GM18858 (cell line): ENCODE measurements around the gene TRAPPC2.
A peak's percentile ranks its signal among the peaks of the same experiment; 100 is the strongest.
"Not testable (repeated sequence)": the region's sequence is repeated elsewhere in the genome, so short reads cannot be mapped to it uniquely, and the experiment has no call there.

Source experiments
- ATAC-seq: cut with Tn5 transposase; IDR thresholded peaks from one replicate; pipeline ENCODE4 v1.9.1; 2021; ENCODE audit not compliant: unreplicated experiment

Gene TRAPPC2

DNA sequence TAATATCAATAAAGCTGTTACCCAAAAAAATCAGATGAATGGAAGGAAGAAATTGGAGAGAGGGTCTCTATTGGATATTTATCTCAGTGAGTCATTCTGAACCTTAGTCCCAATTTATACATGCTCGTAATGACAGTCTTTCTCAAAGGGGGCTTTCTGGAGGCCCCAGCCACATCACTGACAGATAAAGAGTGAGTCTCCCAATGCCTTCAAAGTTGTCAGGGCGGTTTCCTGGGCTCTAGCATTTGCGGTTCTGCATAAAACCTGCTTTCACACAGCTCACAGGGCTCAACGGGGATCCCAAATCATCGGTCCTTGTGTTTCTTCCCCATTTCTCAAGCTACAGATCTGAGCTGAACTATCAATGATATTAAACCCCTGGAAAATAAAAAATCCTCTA is 64.2 kb downstream of the TRAPPC2 start:
- no peak for ATAC-seq

- not testable (repeated sequence) for ATAC-seq
Observed at GRCh38 chrX:13669755-13670154, 64.7 kb downstream of the TRAPPC2 start.

DNA sequence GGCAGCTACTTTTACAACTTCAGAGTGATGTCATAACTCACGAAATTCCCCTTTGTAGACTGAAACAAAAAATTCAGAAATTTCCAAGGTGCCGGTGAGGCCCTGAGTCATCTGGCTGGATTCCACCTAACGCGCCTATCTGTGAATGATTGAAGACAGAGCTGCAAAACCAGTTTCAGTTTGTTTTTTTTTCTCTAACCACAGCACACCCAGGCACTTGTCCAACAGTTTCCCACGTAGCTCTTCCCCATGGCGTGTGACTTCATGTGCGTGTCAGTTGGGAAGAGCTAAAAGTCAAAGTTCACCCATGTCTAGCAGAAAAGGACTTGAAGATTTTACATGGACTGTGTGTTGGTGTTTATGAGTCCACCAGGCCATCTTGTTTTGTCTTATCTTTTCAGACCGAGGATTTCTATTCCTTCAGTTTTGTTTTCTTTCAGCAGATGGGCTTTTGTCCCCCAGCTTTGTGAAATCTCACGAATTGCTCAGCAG is 65.1 kb downstream of the TRAPPC2 start:
- ATAC-seq, result peak; percentile 67

DNA sequence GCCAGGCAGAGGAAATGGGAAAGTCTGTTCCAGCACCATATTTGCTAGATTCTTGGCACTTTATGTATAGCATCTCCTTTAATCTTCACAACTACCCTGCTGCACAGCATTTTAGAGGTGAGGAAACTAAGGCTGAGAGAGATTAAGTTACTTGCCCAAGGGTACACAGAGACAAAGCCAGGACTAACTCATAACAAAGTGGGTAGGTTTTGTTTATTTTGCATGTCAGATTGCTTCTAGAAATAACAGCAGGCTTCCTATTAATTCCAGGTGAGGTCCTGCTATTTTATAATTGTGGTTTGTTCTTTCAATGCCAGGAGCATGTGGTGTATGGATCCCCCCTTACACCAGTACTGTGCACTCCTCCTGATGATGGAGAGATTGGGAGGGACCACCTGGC is 66.5 kb downstream of the TRAPPC2 start:
- ATAC-seq, result no peak

GRCh38 chrX:13666836-13667235 is 67.6 kb downstream of the TRAPPC2 start:
- ATAC-seq, result no peak

- no peak for ATAC-seq
Observed at GRCh38 chrX:13664020-13664419, 70.4 kb downstream of the TRAPPC2 start.

- ATAC-seq, result no peak
Observed at GRCh38 chrX:13662355-13662791, 72.0 kb downstream of the TRAPPC2 start.
